HG03045 (cell line): ENCODE data around the gene C10orf71.

ENCODE experiments used
- ATAC-seq: cut with Tn5 transposase; IDR thresholded peaks from one replicate; pipeline ENCODE4 v1.9.1; 2021; ENCODE audit warnings: mild to moderate bottlenecking, moderate library complexity; ENCODE audit not compliant: unreplicated experiment

The C10orf71 gene

GRCh38 chr10:49298983-49299815 lies at the start of gene C10orf71:
Gene C10orf71, plus strand, starts transcription at chr10:49299170. Its CDS starts 23,376 bp downstream, at chr10:49322546.
- no peak for ATAC-seq

GRCh38 chr10:49252313-49253034 lies 46.5 kb upstream of the C10orf71 start:
- no peak for ATAC-seq

- no peak for ATAC-seq
Measured at GRCh38 chr10:49253340-49253906, 45.5 kb upstream of the C10orf71 start.

- ATAC-seq = no peak
Measured at GRCh38 chr10:49254150-49254549, 44.8 kb upstream of the C10orf71 start.

GRCh38 chr10:49254556-49255318 lies 44.2 kb upstream of the C10orf71 start:
- ATAC-seq = no peak

DNA sequence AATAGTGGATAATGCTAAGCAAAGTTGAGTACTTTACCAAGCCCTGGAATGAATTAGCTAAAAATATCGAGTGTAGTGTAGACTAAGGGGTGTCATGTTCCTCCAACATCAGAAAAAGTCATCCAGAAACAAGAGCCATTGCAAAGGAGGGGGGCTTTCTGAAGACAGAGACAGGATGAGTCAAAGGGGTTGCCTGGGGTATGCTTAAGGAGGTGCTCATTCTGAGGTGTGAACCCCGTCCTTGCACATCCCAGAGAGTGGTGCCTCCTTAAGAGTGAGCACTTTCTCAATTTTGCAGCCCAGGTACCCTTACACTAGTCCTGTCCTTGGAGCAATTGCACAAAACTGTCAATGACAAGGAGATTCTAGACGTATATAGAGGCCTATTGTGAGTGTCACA lies 43.1 kb upstream of the C10orf71 start:
- no peak for ATAC-seq

DNA sequence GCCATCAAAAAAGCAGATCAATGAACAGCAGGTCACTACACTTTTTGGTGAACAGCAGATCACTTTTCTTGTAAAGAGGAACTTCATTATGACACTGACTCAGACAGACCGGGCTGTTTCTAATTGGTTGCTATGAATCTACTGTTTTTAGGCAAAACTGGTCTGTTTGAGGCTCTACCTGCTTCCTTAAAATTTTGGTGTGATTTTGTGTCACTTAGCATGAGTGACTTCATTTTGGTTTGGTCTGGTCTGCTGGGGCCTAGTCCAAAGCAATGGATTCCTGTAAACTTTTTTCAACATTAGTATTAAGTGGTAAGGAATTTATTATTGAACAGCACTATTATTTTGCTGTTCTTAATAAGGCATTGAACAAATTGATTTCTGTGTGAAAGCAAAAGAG lies 41.8 kb upstream of the C10orf71 start:
- ATAC-seq = no peak

GRCh38 chr10:49257626-49258349 lies 41.2 kb upstream of the C10orf71 start:
- ATAC-seq = no peak

GRCh38 chr10:49258350-49258683 lies 40.7 kb upstream of the C10orf71 start:
- ATAC-seq = no peak

GRCh38 chr10:49260644-49261296 lies 38.2 kb upstream of the C10orf71 start:
- no peak for ATAC-seq

- no peak for ATAC-seq
Measured at GRCh38 chr10:49263591-49263990, 35.4 kb upstream of the C10orf71 start.

GRCh38 chr10:49264177-49264677 lies 34.7 kb upstream of the C10orf71 start:
- ATAC-seq = no peak

GRCh38 chr10:49265885-49266284 lies 33.1 kb upstream of the C10orf71 start:
- no peak for ATAC-seq

DNA sequence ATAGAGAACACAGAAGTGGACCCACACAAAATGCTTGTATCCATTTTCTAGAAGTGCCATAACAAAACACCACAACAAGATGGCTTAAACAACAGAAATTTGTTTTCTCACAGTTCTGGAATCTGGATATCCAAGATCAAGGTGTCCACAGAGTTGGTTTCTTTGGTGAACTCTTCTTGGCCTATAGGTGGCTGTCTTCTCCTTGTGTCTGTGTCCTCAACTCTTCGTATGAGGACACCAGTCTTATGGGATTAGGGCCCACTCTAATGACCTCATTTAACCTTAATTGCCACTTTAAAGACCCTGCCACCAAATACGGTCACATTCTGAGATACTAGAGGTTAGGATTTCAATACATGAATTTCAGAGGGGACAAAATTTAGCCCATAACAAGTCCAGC lies 30.8 kb upstream of the C10orf71 start:
- ATAC-seq = no peak

GRCh38 chr10:49269523-49269922 lies 29.4 kb upstream of the C10orf71 start:
- no peak for ATAC-seq

- ATAC-seq = no peak
Measured at GRCh38 chr10:49270565-49270964, 28.4 kb upstream of the C10orf71 start.

DNA sequence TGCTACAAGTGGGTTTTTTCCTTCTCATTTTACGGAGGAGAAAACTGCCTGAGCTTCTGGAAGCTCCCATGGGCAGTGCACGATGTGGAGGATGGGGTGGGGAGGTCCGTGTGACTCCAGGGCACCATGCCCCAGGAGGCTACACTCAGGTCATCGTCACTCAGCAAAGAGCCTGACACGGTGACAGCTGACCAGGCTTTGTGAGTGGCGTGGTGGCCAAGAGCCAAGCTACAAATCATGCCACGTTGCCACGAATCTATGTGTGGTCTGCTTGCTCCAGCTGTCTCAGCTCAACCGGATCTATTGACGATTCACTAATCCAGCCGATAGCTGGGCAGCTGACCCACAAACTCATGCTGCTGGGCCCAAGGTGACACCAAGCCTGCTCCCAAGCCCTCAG lies 27.6 kb upstream of the C10orf71 start:
- no peak for ATAC-seq

GRCh38 chr10:49272251-49273081 lies 26.5 kb upstream of the C10orf71 start:
- ATAC-seq = no peak

GRCh38 chr10:49273082-49273465 lies 25.9 kb upstream of the C10orf71 start:
- ATAC-seq = no peak
